GM21529 (cell line): ENCODE results near the gene PFKFB4.
A peak's percentile ranks its signal among the peaks of the same experiment; 100 is the strongest.
"Not testable (repeated sequence)": the region's sequence is repeated elsewhere in the genome, so short reads cannot be mapped to it uniquely, and the experiment has no call there.

ENCODE experiments used
- ATAC-seq: cut with Tn5 transposase; IDR thresholded peaks from one replicate; pipeline ENCODE4 v1.9.1; 2021; ENCODE audit not compliant: unreplicated experiment

PFKFB4 gene

DNA sequence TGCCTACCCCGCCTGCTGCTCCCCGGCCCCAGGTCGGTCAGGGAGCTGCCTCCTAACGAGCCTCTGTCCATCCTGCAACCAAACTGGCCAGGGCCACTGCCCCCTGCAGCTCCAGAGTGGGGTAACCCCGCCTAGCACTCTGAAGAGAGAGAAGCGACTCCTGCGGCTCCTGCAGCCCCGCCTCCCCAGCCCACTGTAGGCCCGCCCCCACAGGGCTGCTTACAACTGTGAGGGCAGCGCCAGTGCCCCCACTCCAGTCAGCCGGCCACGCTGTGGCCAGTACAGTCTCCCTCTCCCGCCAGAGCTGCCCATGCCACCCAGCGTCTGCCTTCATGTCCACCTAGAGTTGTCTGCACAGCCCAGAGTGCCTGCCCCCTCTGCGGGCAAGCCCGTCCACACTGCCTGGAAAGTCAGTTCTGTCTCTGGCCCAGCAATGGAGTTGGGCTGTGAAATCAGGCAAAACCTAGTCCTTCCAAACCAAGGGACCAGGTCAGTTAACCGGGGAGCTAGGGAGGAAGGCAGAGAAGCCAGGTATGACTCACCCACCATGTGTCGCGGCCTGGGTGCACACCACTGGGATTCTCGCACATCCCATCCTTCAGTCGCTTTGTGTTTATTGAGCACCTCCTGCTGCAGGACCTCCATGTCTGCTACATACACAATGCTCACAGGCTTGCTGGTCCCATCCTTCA is 4.6 kb upstream of the PFKFB4 start:
- no peak for ATAC-seq

DNA sequence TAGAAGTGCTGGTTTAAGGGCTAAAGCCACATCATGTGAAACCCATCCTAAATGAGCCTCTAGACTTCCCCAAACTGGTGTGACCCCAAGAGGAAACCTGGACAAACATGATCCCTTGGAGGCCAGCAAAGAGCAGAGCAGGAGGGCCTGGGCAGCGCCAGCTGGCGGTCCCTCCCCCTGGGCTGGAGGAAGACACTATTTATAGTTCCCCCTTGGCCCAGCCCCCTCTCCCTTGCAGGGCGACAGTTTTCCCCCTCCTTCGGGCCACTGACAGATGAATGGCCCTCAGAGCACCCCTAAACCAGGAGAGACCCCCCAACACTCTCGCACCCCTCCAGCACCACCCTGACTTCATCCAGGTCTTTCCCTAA is 4.0 kb upstream of the PFKFB4 start:
- ATAC-seq: no peak

DNA sequence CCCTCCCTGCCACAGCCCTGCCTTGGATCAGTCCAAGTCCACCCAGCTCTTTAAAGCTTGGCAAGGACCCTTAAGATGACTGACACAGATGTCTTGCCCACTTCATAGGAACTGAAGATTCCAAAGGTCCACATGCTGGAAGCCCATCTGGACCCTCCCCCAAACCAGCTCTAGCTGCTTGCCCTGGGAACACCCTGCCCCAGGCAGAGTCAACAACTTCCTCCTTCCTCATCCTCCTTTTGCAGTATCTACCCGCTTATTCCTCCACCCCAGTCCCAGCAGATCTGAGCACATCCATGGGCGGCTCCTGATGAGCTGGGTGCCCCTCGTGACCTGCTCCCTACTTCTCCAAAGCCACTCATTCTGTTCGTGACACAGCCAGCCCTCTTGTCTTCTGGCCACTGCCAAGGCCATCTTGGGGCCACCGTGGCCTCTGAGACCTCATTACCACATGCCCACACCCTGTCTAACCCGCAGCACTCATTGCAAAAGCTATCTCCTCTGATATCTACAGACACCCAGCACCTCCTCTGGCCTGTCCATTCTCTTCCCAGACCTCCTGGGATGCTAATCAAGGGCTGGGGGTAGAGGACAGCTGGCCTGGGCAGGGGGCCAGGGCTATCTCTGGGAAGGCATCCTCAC is 2.0 kb upstream of the PFKFB4 start:
- no peak for ATAC-seq

DNA sequence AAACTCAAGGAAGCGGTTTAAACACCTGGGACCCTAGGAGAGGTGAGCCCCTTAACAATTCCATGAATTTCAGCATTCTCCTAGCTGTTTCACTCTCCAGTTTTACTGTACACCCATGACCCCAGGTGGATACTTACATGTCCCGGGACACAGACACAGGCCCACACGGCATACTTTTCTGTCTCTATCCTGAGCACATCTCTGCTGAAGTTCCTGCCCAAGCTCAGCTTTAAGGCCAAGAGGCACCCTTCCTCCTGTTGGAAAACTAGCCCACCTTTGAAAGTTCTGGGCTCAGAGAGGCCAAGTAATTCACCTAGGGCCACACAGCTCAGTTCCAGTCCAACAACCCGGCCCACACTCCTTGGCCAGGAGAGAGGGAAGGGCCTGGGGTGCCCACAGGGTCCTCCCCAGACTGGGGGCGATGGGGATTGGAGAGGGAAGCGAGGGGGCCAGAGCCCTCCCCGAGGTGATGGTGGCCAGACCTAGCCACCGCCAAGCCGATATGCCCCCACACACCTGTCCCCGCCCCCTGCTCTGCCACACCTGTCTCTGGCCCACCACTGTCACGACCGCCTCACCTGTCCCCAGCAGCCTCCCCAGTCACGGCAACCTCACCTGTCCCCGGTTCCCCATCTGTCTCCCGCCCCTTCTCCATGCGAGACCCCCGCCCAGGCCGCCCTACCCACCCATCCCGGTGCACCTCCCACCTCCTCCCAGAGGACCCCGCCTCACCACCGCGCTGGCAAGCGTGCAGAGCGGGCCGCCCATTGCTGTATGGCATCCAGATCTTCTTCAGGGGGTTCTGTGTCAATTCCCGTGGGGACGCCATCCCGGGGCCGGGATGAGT is 431 bp downstream of the PFKFB4 start:
- no peak for ATAC-seq

- ATAC-seq: no peak
These were observed 1.2 kb downstream of the PFKFB4 start for GRCh38 chr3:48555231-48555948.

DNA sequence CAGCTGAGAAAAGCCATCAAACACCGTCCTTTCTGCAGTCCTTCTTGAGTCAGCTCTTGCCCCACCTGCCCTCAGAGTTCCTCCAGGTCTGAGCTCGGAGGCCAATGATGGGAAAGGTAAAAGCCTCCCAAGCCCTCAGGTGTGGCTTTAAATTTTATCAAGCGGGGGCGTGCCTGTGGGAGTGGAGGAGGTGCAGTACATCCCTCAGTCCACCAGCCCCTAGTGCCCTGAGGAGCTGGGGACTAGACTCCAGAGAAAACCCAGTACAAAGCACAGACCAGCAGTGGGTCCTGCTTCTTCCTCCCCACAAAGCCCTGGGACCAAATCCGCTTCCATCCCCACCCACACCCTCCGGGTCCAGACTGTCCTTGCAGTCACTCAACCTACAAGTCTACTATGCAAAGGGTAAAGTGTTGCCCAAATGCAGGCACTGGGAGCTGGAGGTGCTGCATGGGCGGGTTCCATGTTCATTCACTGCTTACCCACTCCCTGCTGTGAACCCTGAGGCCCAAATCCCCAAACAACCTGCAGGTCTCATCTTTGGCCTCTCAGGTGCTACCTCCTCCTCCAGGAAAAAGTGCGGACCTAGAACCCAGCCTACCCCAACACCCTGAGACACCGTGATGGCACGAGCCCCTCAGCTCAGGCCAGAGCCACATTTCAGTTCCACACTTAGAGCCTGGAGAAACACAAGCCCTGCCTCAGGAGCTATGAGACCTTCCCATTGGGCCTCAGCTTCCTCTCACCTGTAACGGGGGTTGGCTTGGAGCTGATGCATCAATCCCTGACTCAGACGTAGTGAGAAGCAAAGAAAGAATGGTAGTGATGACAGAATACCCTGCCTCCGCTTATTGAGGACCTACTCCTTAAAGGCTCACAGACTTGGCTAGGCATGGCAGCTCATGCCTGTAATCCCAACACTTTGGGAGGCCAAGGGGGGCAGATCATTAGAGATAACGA is 2.4 kb downstream of the PFKFB4 start:
- ATAC-seq: no peak

GRCh38 chr3:48553361-48553760 is 3.2 kb downstream of the PFKFB4 start:
- no peak for ATAC-seq

DNA sequence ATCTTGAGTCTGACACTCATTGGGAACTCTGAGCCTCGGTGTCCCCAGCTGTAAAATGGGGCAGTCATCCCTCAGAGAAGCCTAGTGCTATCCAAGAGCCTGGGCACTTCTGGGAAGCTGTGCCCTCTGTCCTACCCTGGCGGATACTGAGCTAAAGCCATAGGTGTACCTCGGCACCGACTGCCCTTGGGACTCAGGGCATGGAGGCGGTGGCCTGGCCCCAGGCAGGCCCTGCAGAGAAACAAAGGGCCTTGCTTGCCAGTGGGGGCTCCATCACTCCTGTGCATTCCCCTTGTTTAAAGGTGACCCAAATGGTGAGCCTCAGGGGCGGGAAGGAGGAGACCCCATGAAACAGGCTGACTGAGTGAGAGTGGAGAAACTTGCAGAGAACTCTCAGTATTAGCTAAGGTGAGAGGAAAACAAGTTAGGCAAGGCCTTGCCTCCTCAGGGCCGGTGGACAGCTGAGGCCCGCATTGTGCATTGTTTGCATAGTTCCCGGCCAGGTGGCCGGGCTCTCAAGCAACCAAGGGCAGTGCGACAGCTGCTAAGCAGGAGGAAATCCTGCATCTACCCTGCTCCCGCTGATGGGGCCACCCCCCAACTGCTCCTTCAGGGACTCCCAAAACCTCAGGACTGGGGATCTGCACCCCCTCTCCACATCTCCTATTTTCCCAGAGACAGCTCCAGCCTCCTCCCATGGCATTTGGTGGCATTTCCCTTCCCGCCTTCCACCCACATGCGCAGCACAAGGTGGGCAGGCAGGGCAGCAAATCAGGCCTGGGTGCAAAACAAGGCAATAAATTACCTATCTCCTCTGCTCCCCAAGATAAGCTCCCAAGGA is 4.3 kb downstream of the PFKFB4 start:
- no peak for ATAC-seq

GRCh38 chr3:48551651-48552050 is 5.0 kb downstream of the PFKFB4 start:
- not testable (repeated sequence) for ATAC-seq

DNA sequence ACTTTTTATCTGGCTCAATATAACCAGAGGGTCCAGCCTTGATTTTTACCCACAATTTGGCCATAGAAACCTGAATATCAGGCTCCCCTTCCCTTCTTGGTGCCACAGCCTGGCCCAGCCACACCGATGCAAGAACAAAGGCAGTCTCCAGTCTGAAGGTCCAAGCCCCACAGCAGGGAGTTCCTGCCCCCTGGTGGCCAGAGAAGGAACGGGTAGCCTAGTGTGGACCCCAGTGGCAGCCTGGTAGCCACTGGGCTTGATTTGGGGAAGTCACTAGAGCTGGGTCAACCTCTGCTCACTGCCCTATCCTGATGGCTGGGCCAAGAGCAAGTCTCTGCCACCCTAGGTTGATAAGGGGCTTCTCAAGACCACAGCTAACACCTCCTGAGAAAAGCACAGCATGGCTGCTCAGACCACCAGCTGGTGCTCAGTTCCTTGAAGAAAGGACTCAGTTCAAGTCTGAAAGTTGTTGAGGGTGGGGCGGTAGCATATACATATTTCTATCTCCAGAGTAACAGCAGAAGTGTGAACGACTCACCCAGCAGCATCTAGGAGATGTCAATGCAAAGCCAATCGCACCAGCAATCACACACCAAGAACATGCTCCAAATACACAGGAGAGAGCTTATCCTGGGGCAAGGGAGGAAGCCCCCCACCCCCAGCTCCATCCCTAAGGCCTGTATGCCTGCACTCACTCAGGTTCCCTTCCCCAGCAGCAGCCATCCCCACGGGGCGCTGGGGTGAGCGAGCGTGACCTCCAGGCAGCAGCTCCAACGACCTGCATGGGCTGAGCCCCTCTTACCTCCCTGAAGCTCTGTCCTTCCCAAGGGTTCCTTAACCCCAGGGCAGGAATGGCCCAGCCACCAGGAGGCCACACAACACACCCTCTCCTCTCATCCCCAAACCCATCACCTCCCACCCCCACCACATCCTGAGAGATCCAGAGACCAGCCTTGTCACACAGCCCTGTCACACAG is 7.6 kb downstream of the PFKFB4 start:
- ATAC-seq: peak; percentile 63

GRCh38 chr3:48548126-48548525 is 8.5 kb downstream of the PFKFB4 start:
- no peak for ATAC-seq

DNA sequence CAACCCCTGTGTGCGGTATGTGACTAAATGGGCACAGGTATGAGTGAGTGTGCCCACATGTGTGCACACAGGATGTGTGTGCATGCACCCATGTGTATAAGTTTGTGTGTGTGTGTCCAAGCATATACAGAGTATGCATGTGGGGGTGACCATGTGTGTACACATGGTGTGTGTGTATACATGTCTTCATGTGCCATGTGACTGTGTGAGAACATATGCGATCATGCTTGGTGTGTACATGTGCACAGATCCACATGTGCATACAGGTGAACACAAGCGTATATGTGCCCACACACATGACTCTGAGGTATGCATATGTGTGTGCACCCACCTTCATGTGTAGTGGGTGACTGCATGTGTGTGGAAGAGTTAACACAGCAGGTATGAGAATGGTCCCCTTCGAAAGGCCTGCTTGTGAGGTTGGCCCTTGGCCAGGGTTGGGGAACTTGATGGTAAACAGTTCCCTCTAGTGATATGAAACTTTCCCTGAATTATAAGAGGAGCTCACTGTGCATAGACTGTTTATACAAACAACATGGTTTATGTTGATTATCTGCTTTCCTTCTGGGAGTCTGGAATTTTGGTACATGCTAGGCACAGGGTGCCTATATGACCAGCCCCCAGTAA is 10.3 kb downstream of the PFKFB4 start:
- no peak for ATAC-seq

- no peak for ATAC-seq
These were observed 12.5 kb downstream of the PFKFB4 start for GRCh38 chr3:48544141-48544540.

DNA sequence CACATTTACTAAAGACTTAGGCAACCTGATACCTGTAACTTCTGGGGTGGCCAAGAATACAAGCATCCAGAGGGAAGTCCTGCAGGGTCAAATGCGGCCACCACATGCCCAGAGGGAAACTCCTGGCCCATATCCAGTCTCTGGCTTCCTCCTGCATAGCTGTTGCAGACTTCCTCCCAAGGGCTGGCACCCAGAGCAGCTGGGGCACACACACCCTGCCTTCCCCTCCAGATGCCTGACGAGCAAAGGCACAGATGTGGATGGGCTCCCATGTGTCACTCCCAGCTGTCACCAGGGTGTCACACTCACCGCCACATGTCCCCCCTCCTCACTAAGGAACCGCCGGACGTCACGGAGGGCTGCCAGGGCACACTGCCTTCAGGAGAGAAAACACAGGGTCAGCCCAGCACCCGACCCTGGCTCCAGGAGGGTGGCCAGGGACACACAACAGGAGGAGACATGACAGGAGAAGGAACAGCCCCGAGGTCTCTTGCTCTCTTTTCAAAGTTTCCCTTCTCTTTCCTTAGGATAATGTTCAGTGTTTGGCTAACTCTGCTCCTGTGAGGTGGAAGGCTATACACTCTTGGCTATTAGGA is 13.2 kb downstream of the PFKFB4 start:
- ATAC-seq: no peak

- no peak for ATAC-seq
These were observed 18.2 kb downstream of the PFKFB4 start for GRCh38 chr3:48538451-48538850.

DNA sequence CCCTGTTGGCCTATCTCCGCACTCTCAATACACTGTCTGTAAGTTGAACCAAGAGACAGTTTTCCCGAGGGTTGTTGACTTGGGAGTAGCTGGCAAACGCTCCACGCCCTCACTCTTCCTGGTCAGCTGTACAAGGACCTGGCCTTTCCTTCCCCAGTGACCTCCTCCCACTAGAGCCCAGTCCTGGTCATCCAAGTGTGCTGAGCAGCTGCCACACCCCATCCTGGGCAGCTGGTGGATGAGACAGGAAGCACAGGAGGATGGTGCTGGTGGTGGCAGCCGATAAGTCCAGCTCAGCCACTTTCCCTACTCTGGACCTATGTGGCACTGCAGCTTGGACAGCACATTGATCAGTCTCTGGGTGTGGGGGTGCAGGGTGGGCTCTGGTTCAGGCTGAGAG is 19.8 kb downstream of the PFKFB4 start:
- no peak for ATAC-seq

DNA sequence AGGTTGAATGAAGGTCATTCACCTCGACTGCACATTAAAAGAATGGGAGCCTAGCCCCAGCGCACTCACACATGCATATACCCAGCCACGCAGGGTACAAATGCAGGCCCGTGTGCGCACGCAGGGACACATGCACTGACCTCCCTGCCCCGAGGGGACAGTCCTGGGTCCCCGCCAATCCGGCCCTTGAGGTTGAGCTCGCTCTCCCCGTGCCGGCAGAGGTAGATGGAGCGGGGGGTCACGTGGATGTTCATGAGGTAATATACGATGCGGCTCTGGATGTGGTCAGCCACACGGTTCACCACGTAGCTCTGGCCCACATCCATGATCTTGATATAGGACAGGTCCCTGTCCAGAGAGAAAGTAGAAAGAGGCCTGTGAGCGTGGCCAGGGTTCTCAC is 20.5 kb downstream of the PFKFB4 start:
- ATAC-seq: no peak
